ENCODE data around the gene C19orf38. TPM values are rescaled to one million over a fixed set of nuclear protein-coding genes. Genes with fewer than 3 reads are reported as not detected.

C19orf38 gene
- total and polyA plus RNA-seq, 2 donors (not counting 3 experiments of a cell fraction or from before 2014, with no cell fraction given), result not detected

- no peak overlapping the region for H3K4me2 ChIP-seq (ENCODE audit: insufficient read depth, low read length)
- BruUV-seq (replicated peaks), result no TSS peak
- H3K9me1 ChIP-seq (replicated peaks; ENCODE audit: control insufficient read depth, extremely low read depth, insufficient read depth, low read length), result no peaks in the 10 kb centered on the region
- TF ChIP-seq MYC (IDR thresholded peaks at IDR 0.05; ENCODE audit: low read depth, low read length), result no peak
- TF ChIP-seq EZH2 (IDR thresholded peaks at IDR 0.05; ENCODE audit: borderline replicate concordance, low read depth, low read length, severe bottlenecking), result no peak
- no peak for TF ChIP-seq POLR2AphosphoS5 (IDR thresholded peaks at IDR 0.05; ENCODE audit: insufficient read depth, low read depth, low read length)
- ChIA-PET CTCF (interaction anchor here (0.6 to 2.0 kb wide), 4 partner anchors 9 to 39 kb away, joined by 3 to 5 read pairs (median 4); partner anchors contain the start of gene CARM1), POLR2A (no interaction called here)
- H3K4me1 ChIP-seq (ENCODE audit: control insufficient read depth, extremely low read depth, insufficient read depth, low read length), result no peaks in the 10 kb centered on the region
- no peak overlapping the region for H3K27ac ChIP-seq (ENCODE audit: insufficient read depth, low read depth, low read length)
- H3K79me2 ChIP-seq (ENCODE audit: control insufficient read depth, insufficient read depth, low read length), result peaks cover 27% of the 10 kb centered on the region
- H2AFZ ChIP-seq (ENCODE audit: low read depth, low read length), result no peak overlapping the region
- H3K4me3 ChIP-seq (replicated peaks in 1 of 3; ENCODE audit: insufficient read depth in 1 of 3, low read depth in 1 of 3, low read length in 3 of 3), result no peak overlapping the region
- intact Hi-C loops (cut with micrococcal nuclease), result no loop called here
- dilution Hi-C loops (cut with MboI; ENCODE audit: extremely low pct_ligation_motif_present, low sequenced_read_pairs), result no loop called here
- no peaks in the 10 kb centered on the region for H3K9me3 ChIP-seq (replicated peaks; ENCODE audit: control insufficient read depth, insufficient read depth, low read length)
- H3K27me3 ChIP-seq (ENCODE audit: control insufficient read depth in 2 of 2, insufficient read depth in 2 of 2, low read length in 2 of 2), result no peaks in the 10 kb centered on the region
- FAIRE-seq (no peak), DNase-seq (ENCODE audit: low read depth, low spot score) (no peak)
- H4K20me1 ChIP-seq (replicated peaks; ENCODE audit: control insufficient read depth, extremely low read depth, insufficient read depth, low read length), result no peaks in the 10 kb centered on the region
- H3K36me3 ChIP-seq (ENCODE audit: control insufficient read depth in 2 of 2, extremely low read depth in 1 of 2, insufficient read depth in 2 of 2, low read length in 2 of 2), result no peaks in the 10 kb centered on the region
- no peak overlapping the region for H3K9ac ChIP-seq (replicated peaks; ENCODE audit: extremely low read depth, insufficient read depth, low read length)
Measured at GRCh38 chr19:10896851-10897526, 48.8 kb downstream of the C19orf38 start.

GRCh38 chr19:10898633-10899032 lies 50.4 kb downstream of the C19orf38 start:
- POLR2A ChIA-PET, result interaction anchor here (0.6 kb wide), 1 partner anchor 31 kb away, joined by 3 read pairs; no protein-coding TSS in a partner anchor
- DNase-seq (ENCODE audit: low read depth, low spot score), result no peak
- H3K4me1 ChIP-seq (ENCODE audit: control insufficient read depth, extremely low read depth, insufficient read depth, low read length), result no peaks in the 10 kb centered on the region
- no peaks in the 10 kb centered on the region for H3K9me3 ChIP-seq (replicated peaks; ENCODE audit: control insufficient read depth, insufficient read depth, low read length)
- H3K9me1 ChIP-seq (replicated peaks; ENCODE audit: control insufficient read depth, extremely low read depth, insufficient read depth, low read length), result no peaks in the 10 kb centered on the region
- peaks cover 27% of the 10 kb centered on the region for H3K79me2 ChIP-seq (ENCODE audit: control insufficient read depth, insufficient read depth, low read length)
- TF ChIP-seq POLR2A (IDR thresholded peaks at IDR 0.05; ENCODE audit: low read depth, low read length), result no peak
- no peak for TF ChIP-seq FOS (IDR thresholded peaks at IDR 0.05; ENCODE audit: borderline replicate concordance, insufficient read depth, low read length)
- no peak for TF ChIP-seq POLR2AphosphoS5 (IDR thresholded peaks at IDR 0.05; ENCODE audit: insufficient read depth, low read depth, low read length)
- TF ChIP-seq, protein P1, sequence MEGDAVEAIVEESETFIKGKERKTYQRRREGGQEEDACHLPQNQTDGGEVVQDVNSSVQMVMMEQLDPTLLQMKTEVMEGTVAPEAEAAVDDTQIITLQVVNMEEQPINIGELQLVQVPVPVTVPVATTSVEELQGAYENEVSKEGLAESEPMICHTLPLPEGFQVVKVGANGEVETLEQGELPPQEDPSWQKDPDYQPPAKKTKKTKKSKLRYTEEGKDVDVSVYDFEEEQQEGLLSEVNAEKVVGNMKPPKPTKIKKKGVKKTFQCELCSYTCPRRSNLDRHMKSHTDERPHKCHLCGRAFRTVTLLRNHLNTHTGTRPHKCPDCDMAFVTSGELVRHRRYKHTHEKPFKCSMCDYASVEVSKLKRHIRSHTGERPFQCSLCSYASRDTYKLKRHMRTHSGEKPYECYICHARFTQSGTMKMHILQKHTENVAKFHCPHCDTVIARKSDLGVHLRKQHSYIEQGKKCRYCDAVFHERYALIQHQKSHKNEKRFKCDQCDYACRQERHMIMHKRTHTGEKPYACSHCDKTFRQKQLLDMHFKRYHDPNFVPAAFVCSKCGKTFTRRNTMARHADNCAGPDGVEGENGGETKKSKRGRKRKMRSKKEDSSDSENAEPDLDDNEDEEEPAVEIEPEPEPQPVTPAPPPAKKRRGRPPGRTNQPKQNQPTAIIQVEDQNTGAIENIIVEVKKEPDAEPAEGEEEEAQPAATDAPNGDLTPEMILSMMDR (IDR thresholded peaks at IDR 0.05; ENCODE audit: extremely low read depth in 1 of 2, insufficient read depth in 1 of 2, low read depth in 1 of 2, low read length in 2 of 2), result no peak
- TF ChIP-seq GATA2 (IDR thresholded peaks at IDR 0.05; ENCODE audit: insufficient read depth, insufficient read length, low read depth, low read length), result no peak
- no peak for TF ChIP-seq EZH2 (IDR thresholded peaks at IDR 0.05; ENCODE audit: borderline replicate concordance, low read depth, low read length, severe bottlenecking)
- no peak for TF ChIP-seq JUN (IDR thresholded peaks at IDR 0.05; ENCODE audit: borderline replicate concordance, insufficient read depth, insufficient read length, low read depth)
- TF ChIP-seq MYC (IDR thresholded peaks at IDR 0.05; ENCODE audit: low read depth, low read length), result no peak
- TF ChIP-seq, protein P2, sequence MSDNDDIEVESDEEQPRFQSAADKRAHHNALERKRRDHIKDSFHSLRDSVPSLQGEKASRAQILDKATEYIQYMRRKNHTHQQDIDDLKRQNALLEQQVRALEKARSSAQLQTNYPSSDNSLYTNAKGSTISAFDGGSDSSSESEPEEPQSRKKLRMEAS (IDR thresholded peaks at IDR 0.05; ENCODE audit: insufficient read depth, insufficient read length), result no peak
- H3K27ac ChIP-seq (ENCODE audit: insufficient read depth, low read depth, low read length), result no peak overlapping the region
- CTCF ChIA-PET, result interaction anchor here (0.7 to 2.0 kb wide), 6 partner anchors 13 to 60 kb away, joined by 3 to 5 read pairs (median 3); no protein-coding TSS in a partner anchor
- no peak overlapping the region for H3K9ac ChIP-seq (replicated peaks; ENCODE audit: extremely low read depth, insufficient read depth, low read length)
- no peaks in the 10 kb centered on the region for H3K27me3 ChIP-seq (ENCODE audit: control insufficient read depth in 2 of 2, insufficient read depth in 2 of 2, low read length in 2 of 2)
- no peak overlapping the region for H3K4me2 ChIP-seq (ENCODE audit: insufficient read depth, low read length)
- no peak overlapping the region for H3K4me3 ChIP-seq (replicated peaks in 1 of 3; ENCODE audit: insufficient read depth in 1 of 3, low read depth in 1 of 3, low read length in 3 of 3)
- intact Hi-C loops (cut with micrococcal nuclease), result no loop called here
- no peaks in the 10 kb centered on the region for H3K36me3 ChIP-seq (ENCODE audit: control insufficient read depth in 2 of 2, extremely low read depth in 1 of 2, insufficient read depth in 2 of 2, low read length in 2 of 2)
- BruUV-seq (replicated peaks), result no TSS peak
- H2AFZ ChIP-seq (ENCODE audit: low read depth, low read length), result no peak overlapping the region
- dilution Hi-C loops (cut with MboI; ENCODE audit: extremely low pct_ligation_motif_present, low sequenced_read_pairs), result no loop called here
- no peaks in the 10 kb centered on the region for H4K20me1 ChIP-seq (replicated peaks; ENCODE audit: control insufficient read depth, extremely low read depth, insufficient read depth, low read length)
- no peak for FAIRE-seq

All from endothelial cell of umbilical vein (primary cell).